H1 (cell line): ENCODE measurements around the gene SSR2. TPM values are rescaled to one million over a fixed set of nuclear protein-coding genes. Genes with fewer than 3 reads are reported as not detected.

Source experiments
- CTCF ChIA-PET: fragments of 300-600 bp; sonication (Branson Sonifier 250); formaldehyde crosslinking; loops from one replicate; lab custom pipeline; 2021; ENCODE audit not compliant: partially characterized antibody; lab: Charles Lee
- POLR2A ChIA-PET: fragments of 300-600 bp; sonication (Branson Sonifier 250); formaldehyde crosslinking; loops from one replicate; lab custom pipeline; 2021; ENCODE audit warnings: inconsistent platforms; ENCODE audit not compliant: partially characterized antibody; lab: Charles Lee
- DNase-seq, 2 experiments: peaks; one replicate each; pipeline versions ENCODE4 v3.0.0 to v3.0.0-alpha.2; 2010 to 2022; ENCODE audit warnings: low spot score in 2 of 2, low read depth in 1 of 2, mixed read lengths in 1 of 2
- FAIRE-seq: peaks from 2 replicates; lab custom pipeline; 2011; peaks lifted over from hg19 to GRCh38; lab: Jason Lieb, UNC
- H2AFZ ChIP-seq: 2 replicates; pipeline ENCODE4 v1.8.1; 2012; ENCODE audit warnings: low read length, inconsistent platforms
- H2AK5ac ChIP-seq: 2 replicates; pipeline ENCODE4 v1.6.1; 2013; ENCODE audit warnings: low read depth, low read length
- H2BK120ac ChIP-seq: replicated peaks from 2 replicates; pipeline ENCODE3; 2013; ENCODE audit warnings: low read depth, low read length, inconsistent platforms
- H2BK12ac ChIP-seq: 2 replicates; pipeline ENCODE4 v1.6.1; 2013; ENCODE audit warnings: low read depth, low read length
- H2BK15ac ChIP-seq: 2 replicates; pipeline ENCODE4 v1.6.1; 2013; ENCODE audit warnings: low read length
- H2BK20ac ChIP-seq: 2 replicates; pipeline ENCODE4 v1.6.1; 2013; ENCODE audit warnings: low read length
- H2BK5ac ChIP-seq: 2 replicates; pipeline ENCODE4 v1.6.1; 2013; ENCODE audit warnings: low read depth, low read length
- H3K14ac ChIP-seq: 2 replicates; pipeline ENCODE4 v1.6.1; 2013; ENCODE audit warnings: inconsistent platforms; ENCODE audit not compliant: insufficient read length
- H3K18ac ChIP-seq: 2 replicates; pipeline ENCODE4 v1.6.1; 2013; ENCODE audit warnings: low read length; ENCODE audit errors: extremely low read depth
- H3K23ac ChIP-seq: 2 replicates; pipeline ENCODE4 v1.6.1; 2013; ENCODE audit warnings: inconsistent platforms; ENCODE audit not compliant: insufficient read length
- H3K23me2 ChIP-seq: 2 replicates; pipeline ENCODE4 v1.6.1; 2013; ENCODE audit warnings: low read depth, low read length
- H3K27ac ChIP-seq: 2 replicates; pipeline ENCODE4 v1.6.1; 2011; ENCODE audit warnings: low read depth, low read length, inconsistent platforms
- H3K27me3 ChIP-seq, 4 experiments: replicated peaks in 1 of 4; 1 replicate in 1 of 4; 2 replicates in 3 of 4; pipeline versions ENCODE4 v1.6.1 to v1.8.1; 2011 to 2013; ENCODE audit warnings: low read length in 3 of 4, mild to moderate bottlenecking in 3 of 4, inconsistent platforms in 2 of 4, mixed read lengths in 2 of 4, moderate library complexity in 1 of 4; ENCODE audit not compliant: control insufficient read depth in 3 of 4, insufficient read depth in 3 of 4; ENCODE audit errors: extremely low read depth in 1 of 4
- H3K36me3 ChIP-seq, 4 experiments: 2 replicates each; pipeline versions ENCODE4 v1.6.1 to v1.8.1; 2011 to 2013; ENCODE audit warnings: mild to moderate bottlenecking in 4 of 4, low read length in 3 of 4, moderate library complexity in 2 of 4, control low read depth in 1 of 4, inconsistent platforms in 1 of 4; ENCODE audit not compliant: insufficient read depth in 4 of 4, control insufficient read depth in 2 of 4
- H3K4ac ChIP-seq: replicated peaks from 2 replicates; pipeline ENCODE3; 2013; ENCODE audit warnings: low read length, low read depth, mixed read lengths, inconsistent platforms; ENCODE audit not compliant: insufficient read length
- H3K4me1 ChIP-seq, 4 experiments: replicated peaks in 1 of 4; 1 replicate in 1 of 4; 2 replicates in 3 of 4; pipeline versions ENCODE4 v1.6.1 to v1.8.1; 2011 to 2013; ENCODE audit warnings: low read length in 3 of 4, inconsistent platforms in 2 of 4, mixed read lengths in 1 of 4; ENCODE audit not compliant: insufficient read depth in 4 of 4, control insufficient read depth in 3 of 4
- H3K4me2 ChIP-seq, 2 experiments: 2 replicates each; pipeline versions ENCODE4 v1.6.1 to v1.8.1; 2011 to 2013; ENCODE audit warnings: low read depth in 2 of 2, low read length in 2 of 2, control low read depth in 1 of 2, inconsistent platforms in 1 of 2, mild to moderate bottlenecking in 1 of 2; ENCODE audit not compliant: insufficient read depth in 1 of 2
- H3K4me3 ChIP-seq, 4 experiments: fragments of 200-600, 300-600 bp in 1 of 4; sonication (generic), shearing (Covaris generic), sonication (Bioruptor Twin) in 1 of 4; 2 replicates each; pipeline versions ENCODE4 v1.5.1 to v1.8.1; 2011 to 2016; ENCODE audit warnings: low read length in 4 of 4, low read depth in 3 of 4, control low read depth in 2 of 4, inconsistent platforms in 2 of 4, mild to moderate bottlenecking in 2 of 4, mixed read lengths in 1 of 4, moderate library complexity in 1 of 4; ENCODE audit not compliant: insufficient read depth in 2 of 4; ENCODE audit errors: extremely low read depth in 1 of 4
- H3K56ac ChIP-seq: replicated peaks from 2 replicates; pipeline ENCODE3; 2013; ENCODE audit warnings: low read depth, mild to moderate bottlenecking, mixed read lengths, low read length, inconsistent platforms; ENCODE audit not compliant: insufficient read length
- H3K79me1 ChIP-seq: 2 replicates; pipeline ENCODE4 v1.6.1; 2013; ENCODE audit warnings: low read depth, low read length, control low read depth
- H3K79me2 ChIP-seq, 2 experiments: 2 replicates each; pipeline versions ENCODE4 v1.6.1 to v1.8.1; 2012 to 2013; ENCODE audit warnings: low read length in 2 of 2, mild to moderate bottlenecking in 2 of 2, inconsistent platforms in 1 of 2; ENCODE audit not compliant: insufficient read depth in 2 of 2, control insufficient read depth in 1 of 2
- H3K9ac ChIP-seq, 4 experiments: replicated peaks in 1 of 4; 1 replicate in 1 of 4; 2 replicates in 3 of 4; pipeline versions ENCODE4 v1.6.1 to v1.8.1; 2011 to 2013; ENCODE audit warnings: low read depth in 3 of 4, low read length in 3 of 4, control low read depth in 2 of 4, mild to moderate bottlenecking in 2 of 4, moderate library complexity in 2 of 4, inconsistent platforms in 1 of 4; ENCODE audit errors: extremely low read depth in 1 of 4
- H3K9me3 ChIP-seq, 2 experiments: 2 replicates each; pipeline versions ENCODE4 v1.6.1 to v1.8.1; 2012 to 2013; ENCODE audit warnings: mild to moderate bottlenecking in 2 of 2, moderate library complexity in 2 of 2, control low read depth in 1 of 2, inconsistent platforms in 1 of 2, low read depth in 1 of 2, low read length in 1 of 2, mixed read lengths in 1 of 2; ENCODE audit not compliant: insufficient read depth in 2 of 2
- H4K20me1 ChIP-seq, 2 experiments: replicated peaks in 1 of 2; 2 replicates each; pipeline versions ENCODE3 to v1.8.1; 2011 to 2013; ENCODE audit warnings: inconsistent platforms in 2 of 2, low read length in 2 of 2, mild to moderate bottlenecking in 1 of 2; ENCODE audit not compliant: insufficient read depth in 2 of 2, control insufficient read depth in 1 of 2
- H4K5ac ChIP-seq: 2 replicates; pipeline ENCODE4 v1.6.1; 2013; ENCODE audit warnings: low read length, low read depth, mixed read lengths, inconsistent platforms; ENCODE audit not compliant: insufficient read length
- H4K8ac ChIP-seq: 2 replicates; pipeline ENCODE4 v1.8.0; 2013; ENCODE audit warnings: mild to moderate bottlenecking, moderate library complexity, low read length, inconsistent platforms; ENCODE audit not compliant: insufficient read depth; ENCODE audit errors: extremely low read depth
- H4K91ac ChIP-seq: replicated peaks from 2 replicates; pipeline ENCODE3; 2013; ENCODE audit warnings: low read length, mixed read lengths, inconsistent platforms; ENCODE audit not compliant: insufficient read length
- BACH1 ChIP-seq: IDR thresholded peaks from 2 replicates; pipeline ENCODE4 v1.6.1; 2012; ENCODE audit warnings: low read length, improper control_type of control experiment
- CREB1 ChIP-seq: IDR thresholded peaks from 2 replicates; pipeline ENCODE4 v1.6.1; 2012; ENCODE audit warnings: inconsistent platforms
- JUN ChIP-seq: IDR thresholded peaks from 2 replicates; pipeline ENCODE4 v1.6.1; 2011; ENCODE audit warnings: low read depth, mild to moderate bottlenecking, improper control_type of control experiment, low read length
- NRF1 ChIP-seq: IDR thresholded peaks from 2 replicates; pipeline ENCODE4 v1.6.1; 2011; ENCODE audit warnings: mild to moderate bottlenecking, low read depth, low read length, improper control_type of control experiment
- TCF12 ChIP-seq: IDR thresholded peaks from 2 replicates; pipeline ENCODE4 v1.6.1; 2011; ENCODE audit warnings: low read depth, mild to moderate bottlenecking, low read length
- WGBS, 2 experiments: shearing (Covaris generic) in 1 of 2; methylation state at CpG; one replicate each; pipeline versions ENCODE4 v1.1.6 to v1.1.7; 2013 to 2015; ENCODE audit warnings: low lambda C conversion rate in 2 of 2, mixed read lengths in 2 of 2, inconsistent platforms in 1 of 2, low coverage in 1 of 2, missing lambda C conversion rate in 1 of 2; ENCODE audit not compliant: insufficient replicate concordance in 2 of 2, insufficient coverage in 1 of 2, insufficient read length in 1 of 2; ENCODE audit errors: extremely low coverage in 1 of 2, missing lambda C conversion rate in 1 of 2; 5-methylcytosine and 5-hydroxymethylcytosine counted together
- polyA plus RNA-seq, 7 experiments: library from polyadenylated mRNA; depleted of rRNA in 3 of 7; stranded (reverse) in 5 of 7; unstranded in 2 of 7; fragments of >200 nt in 5 of 7; fragments of 200-250 nt in 2 of 7; gene quantifications; 1 replicate in 5 of 7; 2 replicates in 1 of 7; 4 replicates in 1 of 7; pipeline versions ENCODE4 v1.2.1 to v1.2.3, GENCODE V29; 2011 to 2013; ENCODE audit warnings: missing spikeins in 2 of 7, mixed read lengths in 2 of 7
- total RNA-seq: library from RNA; stranded (reverse); fragmentation: NEBNext Ultra II Directional; extraction: Animal tissue kit (Norgen Biotek cat#: 25700); gene quantifications from 2 replicates; pipeline ENCODE4 v1.2.1, GENCODE V29; 2021

The SSR2 gene
- total and polyA plus RNA-seq, 2 of the 8 experiments (the other 6 are each of a cell fraction or from before 2014, with no cell fraction given), result 190 to 648 TPM

GRCh38 chr1:156042828-156043227 is 22.1 kb upstream of the SSR2 start:
- no peak overlapping the region for H3K27ac ChIP-seq
- TF ChIP-seq NRF1 (no peak), TCF12 (no peak), JUN (no peak), CREB1 (no peak), BACH1 (no peak)
- H2BK12ac ChIP-seq, result no peak overlapping the region
- DNase-seq (no peak), FAIRE-seq (no peak)
- CTCF ChIA-PET, result interaction anchor here (1.1 to 12.9 kb wide), 9 partner anchors 10 to 86 kb away, joined by 3 to 139 read pairs (median 4); partner anchors contain the start of gene UBQLN4
- H3K4ac ChIP-seq, result no peak overlapping the region
- no peak overlapping the region for H3K4me3 ChIP-seq
- H3K56ac ChIP-seq, result no peak overlapping the region
- H3K9ac ChIP-seq, result no peak overlapping the region
- H3K79me1 ChIP-seq, result no peaks in the 10 kb centered on the region
- H3K79me2 ChIP-seq, result no peaks in the 10 kb centered on the region
- H2BK5ac ChIP-seq, result no peak overlapping the region
- no peak overlapping the region for H3K23ac ChIP-seq
- no peak overlapping the region for H2BK15ac ChIP-seq
- no peak overlapping the region for H2AFZ ChIP-seq
- H3K9me3 ChIP-seq, result no peaks in the 10 kb centered on the region
- no peak overlapping the region for H4K91ac ChIP-seq
- 86% methylated on average over 3 of the region's 3 CpGs; no CpG with 5 or more reads in 1 of the 2 experiments for WGBS, 2 experiments
- H3K23me2 ChIP-seq, result no peaks in the 10 kb centered on the region
- peaks cover 2 to 40% (median 21%) of the 10 kb centered on the region in 4 experiments for H3K36me3 ChIP-seq
- H3K14ac ChIP-seq, result no peak overlapping the region
- POLR2A ChIA-PET, result interaction anchor here (1.1 to 2.5 kb wide), 4 partner anchors 11 to 23 kb away, joined by 3 to 6 read pairs (median 4); partner anchors contain the start of gene LAMTOR2
- no peak overlapping the region for H2AK5ac ChIP-seq
- no peaks in the 10 kb centered on the region for H3K4me1 ChIP-seq
- no peak overlapping the region for H2BK20ac ChIP-seq
- H3K18ac ChIP-seq, result no peak overlapping the region
- H3K27me3 ChIP-seq, result no peaks in the 10 kb centered on the region
- H4K20me1 ChIP-seq, result peaks cover 0 to 2% of the 10 kb centered on the region in 2 experiments
- no peak overlapping the region for H4K5ac ChIP-seq
- no peak overlapping the region for H4K8ac ChIP-seq
- no peak overlapping the region for H2BK120ac ChIP-seq
- H3K4me2 ChIP-seq, result no peak overlapping the region
